ENCODE results near the gene OR51S1.

OR51S1 gene

DNA sequence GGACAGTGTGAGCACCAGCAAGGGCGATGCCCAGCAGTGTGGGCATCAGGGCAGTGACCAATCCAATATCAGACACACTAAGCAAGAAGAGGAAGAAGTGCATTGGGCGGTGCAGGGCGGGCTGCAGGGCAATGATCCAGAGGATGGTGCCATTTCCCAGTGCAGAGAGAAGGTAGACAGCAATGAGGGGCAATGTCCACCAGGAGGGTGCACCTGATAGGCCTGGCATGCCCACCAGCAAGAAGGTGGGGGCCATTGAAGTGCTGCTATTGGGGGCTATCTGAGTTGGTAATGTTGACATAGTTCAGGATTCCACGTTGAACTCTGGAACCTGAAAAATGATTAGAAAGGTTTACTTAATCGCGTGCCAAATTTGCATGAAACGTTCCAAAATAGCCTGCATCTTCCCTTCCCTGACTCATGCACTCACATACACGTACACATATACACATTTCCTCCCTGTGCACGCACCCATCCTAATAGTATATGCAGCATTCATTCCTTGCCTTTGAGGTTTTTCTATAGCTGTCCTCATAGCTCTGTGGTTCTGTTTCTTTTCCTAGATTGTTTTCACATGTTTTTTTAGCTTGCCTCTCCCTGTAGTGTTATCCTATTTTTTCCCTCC is at the start of gene OR51S1:
OR51S1 (minus strand) TSS at position 301 of the 625 bp plus-strand sequence; CDS start at position 301, 0 bp downstream.
- TF ChIP-seq GATA2 (IDR thresholded peaks at IDR 0.05; ENCODE audit: low read depth, low read length) (no peak), GATA3 (IDR thresholded peaks at IDR 0.05; ENCODE audit: low read depth, low read length) (no peak)

GRCh38 chr11:4891996-4892640 is 43.1 kb upstream of the OR51S1 start:
- TF ChIP-seq GATA2 (IDR thresholded peaks at IDR 0.05; ENCODE audit: low read depth, low read length) (no peak), GATA3 (IDR thresholded peaks at IDR 0.05; ENCODE audit: low read depth, low read length) (no peak)

DNA sequence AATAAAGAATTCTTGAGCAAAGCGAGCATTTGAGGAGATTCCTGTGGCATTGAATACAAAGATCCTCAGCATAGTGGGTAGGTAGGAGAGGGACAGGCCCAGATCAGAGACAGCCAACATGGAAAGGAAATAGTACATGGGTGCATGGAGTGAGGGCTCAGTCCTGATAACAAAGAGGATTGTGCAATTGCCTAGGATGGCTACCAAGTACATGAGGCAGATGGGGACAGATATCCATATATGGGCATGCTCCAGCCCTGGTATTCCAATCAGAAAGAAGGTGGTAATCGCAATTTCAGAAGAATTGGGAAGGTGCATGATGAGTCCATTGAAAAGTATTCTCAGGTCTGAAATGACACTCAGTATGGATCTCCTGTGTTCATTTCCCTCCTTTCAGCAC is 41.3 kb upstream of the OR51S1 start:
- TF ChIP-seq GATA2 (IDR thresholded peaks at IDR 0.05; ENCODE audit: low read depth, low read length) (no peak), GATA3 (IDR thresholded peaks at IDR 0.05; ENCODE audit: low read depth, low read length) (no peak)

DNA sequence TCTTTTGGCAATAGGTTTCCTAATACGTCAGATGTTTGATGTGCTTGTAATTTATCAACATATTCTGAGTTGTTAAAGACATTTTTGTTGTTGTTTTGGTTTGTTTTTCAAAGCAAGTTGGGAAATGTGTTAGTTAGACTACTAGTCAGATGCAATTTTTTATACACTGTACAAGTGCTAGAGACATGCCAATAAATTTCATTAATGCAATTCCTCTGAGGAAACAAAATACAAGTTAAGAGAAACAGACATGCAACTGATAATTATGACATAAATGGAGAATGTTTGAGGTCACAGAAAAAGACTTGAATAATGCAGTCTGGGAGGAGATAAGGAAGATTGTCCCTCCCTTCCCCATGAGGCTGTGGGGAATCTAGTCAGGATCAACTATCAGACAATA is 38.6 kb upstream of the OR51S1 start:
- TF ChIP-seq GATA3 (IDR thresholded peaks at IDR 0.05; ENCODE audit: low read depth, low read length): no peak
- TF ChIP-seq GATA2 (IDR thresholded peaks at IDR 0.05; ENCODE audit: low read depth, low read length): no peak

DNA sequence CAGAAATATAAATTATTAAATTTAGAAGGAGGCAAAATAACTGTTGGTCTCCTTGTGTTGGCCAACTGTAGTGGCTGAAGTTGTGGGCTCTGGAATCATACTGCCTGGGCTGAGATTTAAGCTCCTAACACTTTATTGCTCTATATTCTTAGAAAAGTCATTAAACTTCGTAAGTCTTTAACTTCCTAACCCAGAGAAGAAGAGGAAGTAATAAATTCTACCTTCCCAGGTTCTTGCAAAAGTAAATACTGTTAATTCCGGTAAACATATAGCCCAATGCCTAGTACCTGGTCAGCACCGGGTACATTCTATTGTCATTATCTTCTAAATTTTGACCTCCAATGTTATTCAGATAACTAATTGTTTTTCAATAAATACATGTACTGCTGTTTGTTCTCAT is 37.2 kb upstream of the OR51S1 start:
- TF ChIP-seq GATA3 (IDR thresholded peaks at IDR 0.05; ENCODE audit: low read depth, low read length) (no peak), GATA2 (IDR thresholded peaks at IDR 0.05; ENCODE audit: low read depth, low read length) (no peak)

DNA sequence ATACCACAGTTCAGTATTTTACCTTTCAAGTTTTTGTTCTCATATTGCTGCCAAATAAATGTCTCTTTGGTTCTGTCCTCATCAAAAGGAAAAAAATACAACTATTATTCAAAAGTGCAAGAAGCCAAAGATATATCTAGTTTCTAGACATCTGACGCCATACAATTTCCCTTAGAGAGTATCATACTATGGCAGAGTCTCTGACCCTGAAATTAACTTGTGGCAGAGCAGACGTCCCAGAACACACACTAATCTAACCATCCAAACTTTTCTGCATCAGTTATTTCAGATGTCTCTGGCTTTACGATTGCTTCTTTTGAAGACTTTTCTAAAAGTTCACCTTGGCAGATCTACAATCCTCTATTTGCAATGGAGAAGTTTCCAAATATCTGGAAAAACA is 35.4 kb upstream of the OR51S1 start:
- TF ChIP-seq GATA3 (IDR thresholded peaks at IDR 0.05; ENCODE audit: low read depth, low read length) (no peak), GATA2 (IDR thresholded peaks at IDR 0.05; ENCODE audit: low read depth, low read length) (no peak)

GRCh38 chr11:4882543-4882942 is 33.5 kb upstream of the OR51S1 start:
- TF ChIP-seq GATA2 (IDR thresholded peaks at IDR 0.05; ENCODE audit: low read depth, low read length) (no peak), GATA3 (IDR thresholded peaks at IDR 0.05; ENCODE audit: low read depth, low read length) (no peak)

DNA sequence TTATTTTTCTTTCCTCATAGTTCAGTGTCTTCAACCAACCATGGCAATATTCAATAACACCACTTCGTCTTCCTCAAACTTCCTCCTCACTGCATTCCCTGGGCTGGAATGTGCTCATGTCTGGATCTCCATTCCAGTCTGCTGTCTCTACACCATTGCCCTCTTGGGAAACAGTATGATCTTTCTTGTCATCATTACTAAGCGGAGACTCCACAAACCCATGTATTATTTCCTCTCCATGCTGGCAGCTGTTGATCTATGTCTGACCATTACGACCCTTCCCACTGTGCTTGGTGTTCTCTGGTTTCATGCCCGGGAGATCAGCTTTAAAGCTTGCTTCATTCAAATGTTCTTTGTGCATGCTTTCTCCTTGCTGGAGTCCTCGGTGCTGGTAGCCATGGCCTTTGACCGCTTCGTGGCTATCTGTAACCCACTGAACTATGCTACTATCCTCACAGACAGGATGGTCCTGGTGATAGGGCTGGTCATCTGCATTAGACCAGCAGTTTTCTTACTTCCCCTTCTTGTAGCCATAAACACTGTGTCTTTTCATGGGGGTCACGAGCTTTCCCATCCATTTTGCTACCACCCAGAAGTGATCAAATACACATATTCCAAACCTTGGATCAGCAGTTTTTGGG is 33.0 kb upstream of the OR51S1 start, which contains the start of gene OR51T1:
OR51T1 (plus strand) TSS at position 41 of the 641 bp plus-strand sequence; CDS start at position 41, 0 bp downstream.
- TF ChIP-seq GATA3 (IDR thresholded peaks at IDR 0.05; ENCODE audit: low read depth, low read length): no peak
- no peak for TF ChIP-seq GATA2 (IDR thresholded peaks at IDR 0.05; ENCODE audit: low read depth, low read length)

DNA sequence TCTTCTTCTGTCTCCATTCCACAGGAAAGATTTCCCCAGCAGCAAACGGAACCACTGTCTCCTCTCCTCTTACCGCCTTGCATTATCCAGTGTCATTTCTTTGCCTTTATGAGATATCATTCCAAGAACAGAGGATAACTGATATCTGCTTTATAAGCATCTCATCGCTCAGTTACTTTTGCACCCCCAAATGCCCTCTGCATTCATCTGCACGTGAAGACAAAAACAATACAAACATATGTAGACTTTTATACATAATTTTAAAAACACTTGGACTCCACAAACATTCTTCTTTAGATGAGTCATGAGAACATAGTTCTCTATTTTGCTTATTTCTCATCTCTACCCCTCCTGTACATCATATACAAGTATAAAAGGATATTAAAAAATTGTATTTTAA is 32.2 kb upstream of the OR51S1 start:
- TF ChIP-seq GATA3 (IDR thresholded peaks at IDR 0.05; ENCODE audit: low read depth, low read length) (no peak), GATA2 (IDR thresholded peaks at IDR 0.05; ENCODE audit: low read depth, low read length) (no peak)

DNA sequence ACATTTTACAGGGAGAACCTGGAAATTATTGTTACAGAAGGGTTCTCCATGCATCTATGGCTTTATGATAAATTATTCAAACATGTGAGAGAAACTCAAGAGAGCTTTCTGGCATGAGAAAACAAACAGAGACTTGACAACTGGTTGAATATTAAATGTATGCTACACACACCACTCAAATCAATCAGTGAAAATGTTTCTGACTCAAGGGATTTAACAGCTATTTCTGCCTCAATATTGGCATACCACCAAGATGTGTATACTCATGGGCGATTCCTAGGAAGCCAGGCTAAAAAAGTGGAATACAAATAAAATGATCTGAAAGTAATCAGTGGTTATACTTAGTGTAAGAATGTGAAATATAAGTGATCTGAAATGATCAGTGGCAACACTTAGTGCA is 16.8 kb upstream of the OR51S1 start:
- no peak for TF ChIP-seq GATA3 (IDR thresholded peaks at IDR 0.05; ENCODE audit: low read depth, low read length)
- TF ChIP-seq GATA2 (IDR thresholded peaks at IDR 0.05; ENCODE audit: low read depth, low read length): no peak

DNA sequence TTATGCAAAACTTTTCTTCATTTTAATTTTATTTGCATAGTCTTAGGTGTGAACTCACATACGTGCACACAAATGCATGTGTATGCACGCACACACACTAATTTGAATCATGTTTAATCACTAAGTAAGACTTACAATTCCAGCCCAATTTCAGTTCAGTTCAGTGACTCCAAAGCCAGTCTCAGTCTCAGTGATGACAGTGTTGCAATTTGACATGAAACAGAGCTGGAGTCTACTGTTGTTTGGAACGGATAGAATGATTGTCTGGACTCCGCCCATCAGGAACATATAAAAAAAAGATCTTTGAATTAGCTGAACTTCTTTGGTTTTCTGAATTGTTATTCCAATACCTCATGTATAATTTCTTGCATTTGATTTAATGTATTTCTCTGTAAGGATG is 14.9 kb upstream of the OR51S1 start:
- TF ChIP-seq GATA3 (IDR thresholded peaks at IDR 0.05; ENCODE audit: low read depth, low read length): no peak
- no peak for TF ChIP-seq GATA2 (IDR thresholded peaks at IDR 0.05; ENCODE audit: low read depth, low read length)

DNA sequence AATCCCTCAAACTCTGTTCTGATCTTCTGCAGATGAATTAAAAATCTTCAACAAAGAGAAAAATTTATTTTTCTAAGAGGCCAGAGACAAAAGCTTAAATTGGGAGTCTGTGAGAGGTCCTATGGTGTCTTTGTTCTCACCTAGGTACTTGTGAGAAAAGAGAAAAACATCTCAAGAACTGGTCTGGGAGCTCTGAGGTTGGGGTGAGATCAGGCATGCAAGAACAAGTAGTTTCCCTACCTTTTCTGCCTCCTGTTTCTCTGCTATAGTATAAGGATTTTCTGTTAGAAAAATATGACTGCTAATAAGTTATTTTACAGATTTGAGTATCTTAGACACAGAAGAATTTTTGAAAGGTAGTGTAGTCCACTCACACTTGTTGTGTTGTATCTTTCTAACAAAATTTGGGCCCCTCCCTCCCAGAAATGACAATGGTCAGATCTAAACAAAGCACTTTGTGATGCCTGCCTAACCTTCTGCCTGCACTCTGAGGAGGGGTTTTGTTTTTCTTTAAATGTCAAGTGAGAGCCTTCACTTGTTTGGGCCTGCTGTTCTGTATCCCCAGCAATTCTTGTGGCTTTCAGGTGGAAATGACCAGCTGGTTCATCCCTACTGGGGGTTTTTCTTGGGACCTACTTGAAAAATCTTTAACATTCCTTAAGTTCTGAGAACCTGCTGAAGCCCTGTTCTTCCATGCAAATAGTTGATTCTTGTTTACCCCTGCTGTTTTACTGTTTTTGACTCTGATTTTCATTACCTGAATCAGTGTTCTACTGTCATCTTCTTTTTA is 13.6 kb upstream of the OR51S1 start:
- no peak for TF ChIP-seq GATA3 (IDR thresholded peaks at IDR 0.05; ENCODE audit: low read depth, low read length)
- TF ChIP-seq GATA2 (IDR thresholded peaks at IDR 0.05; ENCODE audit: low read depth, low read length): no peak

- TF ChIP-seq GATA3 (IDR thresholded peaks at IDR 0.05; ENCODE audit: low read depth, low read length) (no peak), GATA2 (IDR thresholded peaks at IDR 0.05; ENCODE audit: low read depth, low read length) (no peak)
Measured at GRCh38 chr11:4851033-4851432, 2.0 kb upstream of the OR51S1 start.
